Suppressor macrophage treated with lipopolysaccharide for 1 hour (primary cell): ENCODE data around the gene UBE2E1.

Experiments
- DNase-seq, 3 donors: peaks; one replicate each; pipeline ENCODE4 v3.0.0-alpha.2; 2020 to 2022

UBE2E1 gene

GRCh38 chr3:23796518-23796917, 9.2 kb upstream of the UBE2E1 start:
- no peak for DNase-seq

DNA sequence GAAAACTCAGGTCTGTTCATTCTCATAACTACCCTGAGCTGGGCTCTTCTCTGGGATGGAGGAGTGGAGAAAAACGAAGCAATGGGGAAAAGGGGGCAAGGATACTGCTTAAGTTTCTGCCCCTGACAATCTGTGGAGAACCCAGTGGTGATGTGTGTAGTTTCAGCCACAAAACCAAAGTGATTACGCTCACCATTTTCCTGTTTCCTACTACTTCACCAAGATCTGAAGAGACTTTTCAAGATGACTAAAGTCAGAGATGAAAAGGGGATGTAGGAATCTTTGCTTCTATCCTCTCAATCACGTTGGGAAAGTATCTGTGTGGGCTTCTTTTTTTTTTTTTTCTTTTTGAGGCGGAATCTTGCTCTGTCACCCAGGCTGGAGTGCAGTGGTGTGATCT, 8.3 kb upstream of the UBE2E1 start:
- DNase-seq = peak; percentile 73 to 95 (median 93)

DNA sequence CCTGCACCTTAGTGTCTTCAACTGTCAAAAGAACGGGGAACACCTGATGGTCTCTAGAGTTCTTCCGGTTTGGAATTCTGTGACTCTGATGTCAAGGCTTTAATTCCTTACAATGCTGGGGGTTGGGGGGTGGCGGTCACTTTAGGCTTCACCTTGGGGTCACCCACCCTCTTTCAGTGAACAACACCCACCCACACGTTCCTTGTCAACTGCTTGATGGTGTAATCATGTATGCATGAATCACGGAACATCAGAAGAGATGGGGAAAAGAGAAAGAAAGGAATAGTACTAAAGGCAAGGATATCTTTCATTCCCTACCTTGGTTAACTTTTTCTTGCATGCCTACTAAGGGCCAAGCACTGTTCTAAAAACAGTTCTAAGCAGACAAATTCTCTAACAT, 7.3 kb upstream of the UBE2E1 start:
- DNase-seq = peak; percentile 49 to 58 (median 51)

DNA sequence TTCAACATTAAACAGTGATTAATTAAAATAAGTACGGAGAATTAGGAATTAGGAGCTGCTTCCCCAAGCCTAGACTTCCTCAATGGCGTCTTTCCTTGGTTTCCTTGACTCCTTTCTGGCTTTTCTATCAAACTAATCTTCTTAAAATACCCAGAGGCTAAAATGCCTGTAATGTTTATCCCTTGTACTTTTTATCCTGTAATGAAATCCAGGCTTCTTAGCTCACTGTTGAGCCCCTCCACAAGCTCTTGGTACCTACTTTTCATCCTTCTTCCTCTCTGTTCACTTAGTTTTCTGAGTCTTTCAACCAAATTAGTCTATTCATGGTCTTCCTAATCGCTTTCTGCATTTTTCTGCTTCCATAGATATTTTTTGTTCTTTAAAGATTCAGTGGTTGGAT, 6.9 kb upstream of the UBE2E1 start:
- no peak for DNase-seq

DNA sequence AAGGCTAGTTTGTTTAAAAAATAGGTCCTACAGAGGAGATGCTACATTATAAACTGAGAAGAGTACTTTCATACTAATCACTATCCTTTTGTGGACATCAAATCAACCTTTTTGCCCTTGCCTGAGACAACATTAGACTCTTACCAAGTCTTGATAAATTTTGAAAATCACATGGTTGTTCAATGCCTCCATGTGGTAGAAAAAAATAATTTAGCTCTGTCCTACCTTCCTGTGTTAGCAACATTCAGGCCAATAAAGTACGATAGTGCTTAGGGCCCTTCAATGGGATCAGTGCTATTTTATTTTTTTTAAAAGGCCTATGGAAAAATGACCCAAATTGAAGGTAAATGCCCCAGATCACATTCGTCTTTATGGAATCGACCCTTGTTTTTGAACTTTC, 5.0 kb upstream of the UBE2E1 start:
- peak in 2 of 3 donors; percentile 42 to 43 for DNase-seq

- no peak for DNase-seq
Measured at GRCh38 chr3:23804441-23805209, 1.1 kb upstream of the UBE2E1 start.

DNA sequence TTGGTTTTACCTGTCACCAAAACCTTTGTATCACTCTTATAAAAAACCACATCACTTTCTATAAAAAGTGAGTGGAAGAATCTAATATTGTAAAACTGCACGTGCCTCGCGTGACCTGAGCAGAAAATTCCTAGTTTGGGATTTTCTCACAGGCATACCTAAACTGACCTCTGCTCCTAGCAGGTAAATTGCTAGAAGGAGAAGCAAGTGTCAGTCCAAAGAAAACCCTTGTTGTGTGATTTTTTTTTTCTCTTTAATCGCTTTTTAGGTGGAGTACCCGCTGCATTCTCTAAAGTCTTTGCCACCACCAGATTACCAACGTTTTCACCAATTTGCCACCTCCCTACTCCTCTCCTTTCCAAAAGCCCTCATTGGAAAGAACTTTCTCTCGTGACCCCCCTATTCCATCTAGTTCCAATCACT, 534 bp upstream of the UBE2E1 start:
- peak in 1 of 3 donors; percentile 17 for DNase-seq

DNA sequence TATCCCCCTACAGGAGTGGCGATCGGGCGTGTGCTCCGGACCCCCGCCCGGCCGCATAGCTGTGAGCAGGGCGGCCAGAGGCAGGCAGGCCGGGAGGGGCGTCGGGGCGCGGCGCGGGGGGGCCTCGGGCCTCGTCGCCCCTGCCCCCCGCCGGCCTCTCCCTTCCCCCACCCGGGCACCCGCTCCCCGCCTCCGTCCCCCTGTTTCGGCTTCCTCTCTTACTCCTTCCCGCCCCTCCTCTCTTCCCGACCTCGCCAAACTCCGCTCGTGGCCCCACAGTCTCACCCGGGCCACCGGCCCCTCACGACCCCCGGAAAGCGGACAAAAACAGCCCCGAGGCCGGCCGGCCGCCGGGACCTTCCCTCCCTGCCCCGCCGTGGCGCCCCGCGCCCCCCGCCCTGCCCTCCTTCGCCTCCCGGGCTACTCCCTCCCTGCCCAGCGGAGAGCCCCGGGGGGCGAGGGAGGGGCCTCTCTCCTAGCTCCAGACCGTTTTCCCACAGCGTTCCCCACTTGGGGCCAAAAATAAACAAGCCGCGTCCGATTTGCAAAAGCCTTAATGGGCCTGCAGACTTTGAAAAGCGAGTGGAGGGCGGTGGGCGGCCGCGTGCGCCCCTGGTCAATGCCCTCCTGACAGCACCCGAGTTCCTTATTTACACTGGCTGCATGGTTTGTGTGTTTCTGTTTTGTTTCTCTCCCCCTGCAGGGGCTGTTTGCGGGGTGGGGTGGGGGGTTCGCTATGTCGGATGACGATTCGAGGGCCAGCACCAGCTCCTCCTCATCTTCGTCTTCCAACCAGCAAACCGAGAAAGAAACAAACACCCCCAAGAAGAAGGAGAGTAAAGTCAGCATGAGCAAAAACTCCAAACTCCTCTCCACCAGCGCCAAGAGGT, 1.0 kb downstream of the UBE2E1 start:
- DNase-seq = peak; percentile 56 to 75 (median 67)

DNA sequence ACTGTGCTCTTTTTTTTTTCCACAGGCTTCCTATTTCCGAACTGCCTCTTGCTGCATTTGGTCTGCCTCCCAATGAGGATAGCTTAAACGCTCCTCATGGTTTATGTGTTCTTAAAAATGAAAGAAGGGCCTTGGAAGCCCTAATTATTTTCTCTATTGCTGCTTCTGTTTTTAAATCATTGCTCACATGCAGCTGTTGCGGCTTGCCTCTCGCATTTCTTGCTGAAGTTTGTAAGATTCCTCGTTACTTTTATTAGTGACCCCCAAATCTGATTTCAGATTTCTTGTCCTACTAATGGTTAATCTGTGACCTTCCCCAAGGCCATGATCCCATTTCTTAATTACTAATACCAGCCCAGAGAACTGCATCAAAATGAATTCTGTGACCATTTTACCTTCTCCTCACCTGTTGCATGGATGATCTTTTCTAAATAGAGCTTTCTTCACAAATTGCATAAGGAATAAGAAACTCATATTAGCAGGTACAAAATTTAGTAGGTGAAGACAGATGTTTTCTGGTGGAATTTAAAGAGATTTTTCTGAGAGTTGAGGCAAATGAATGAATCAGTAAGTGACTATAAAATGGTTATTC, 1.8 kb downstream of the UBE2E1 start:
- DNase-seq = no peak

DNA sequence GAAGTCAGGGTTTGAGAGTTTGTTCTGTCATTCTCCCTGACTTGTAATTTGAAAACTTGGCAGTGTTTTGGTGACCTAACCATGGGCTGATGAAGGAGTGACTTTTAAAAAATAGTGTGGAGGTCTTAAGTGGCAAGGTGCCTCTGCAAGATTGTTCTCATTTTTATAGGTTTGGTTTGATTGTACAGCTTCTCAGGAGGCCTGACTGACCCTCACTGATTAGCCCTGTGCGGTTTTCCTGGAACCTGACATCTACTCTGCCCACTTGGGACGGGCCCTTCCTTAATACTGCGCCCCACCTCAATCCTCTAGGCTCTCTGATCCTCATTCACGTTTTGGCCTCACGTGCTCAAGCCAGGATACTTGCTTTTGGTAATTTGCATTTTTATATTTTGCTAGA, 2.8 kb downstream of the UBE2E1 start:
- DNase-seq = no peak

GRCh38 chr3:23809294-23809693, 3.5 kb downstream of the UBE2E1 start:
- DNase-seq = peak; percentile 27 to 60 (median 54)

DNA sequence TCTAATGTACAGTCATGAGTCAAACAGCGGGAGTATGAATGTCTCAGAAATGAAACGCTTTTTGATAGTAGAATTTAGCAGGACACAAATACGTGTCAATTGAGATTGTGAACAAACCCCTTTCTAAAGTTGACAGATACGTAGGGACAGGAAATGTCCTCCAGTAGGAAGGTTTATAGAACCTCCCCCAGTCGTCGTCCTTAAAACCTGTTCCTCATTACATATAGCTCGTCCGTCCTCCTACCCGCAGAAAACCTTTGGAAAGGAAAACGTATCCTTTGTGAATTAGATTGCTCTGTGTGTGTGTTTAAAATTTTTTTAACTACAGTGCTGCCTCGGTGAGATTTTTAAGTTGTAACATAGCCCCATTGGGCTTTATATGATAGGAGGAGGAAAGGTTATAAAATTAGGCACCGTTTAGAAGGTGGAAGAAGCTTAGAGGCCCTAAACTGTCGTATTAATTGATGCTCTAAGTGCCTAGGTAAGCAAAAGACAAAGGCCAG, 4.1 kb downstream of the UBE2E1 start:
- DNase-seq = peak in 1 of 3 donors; percentile 29

DNA sequence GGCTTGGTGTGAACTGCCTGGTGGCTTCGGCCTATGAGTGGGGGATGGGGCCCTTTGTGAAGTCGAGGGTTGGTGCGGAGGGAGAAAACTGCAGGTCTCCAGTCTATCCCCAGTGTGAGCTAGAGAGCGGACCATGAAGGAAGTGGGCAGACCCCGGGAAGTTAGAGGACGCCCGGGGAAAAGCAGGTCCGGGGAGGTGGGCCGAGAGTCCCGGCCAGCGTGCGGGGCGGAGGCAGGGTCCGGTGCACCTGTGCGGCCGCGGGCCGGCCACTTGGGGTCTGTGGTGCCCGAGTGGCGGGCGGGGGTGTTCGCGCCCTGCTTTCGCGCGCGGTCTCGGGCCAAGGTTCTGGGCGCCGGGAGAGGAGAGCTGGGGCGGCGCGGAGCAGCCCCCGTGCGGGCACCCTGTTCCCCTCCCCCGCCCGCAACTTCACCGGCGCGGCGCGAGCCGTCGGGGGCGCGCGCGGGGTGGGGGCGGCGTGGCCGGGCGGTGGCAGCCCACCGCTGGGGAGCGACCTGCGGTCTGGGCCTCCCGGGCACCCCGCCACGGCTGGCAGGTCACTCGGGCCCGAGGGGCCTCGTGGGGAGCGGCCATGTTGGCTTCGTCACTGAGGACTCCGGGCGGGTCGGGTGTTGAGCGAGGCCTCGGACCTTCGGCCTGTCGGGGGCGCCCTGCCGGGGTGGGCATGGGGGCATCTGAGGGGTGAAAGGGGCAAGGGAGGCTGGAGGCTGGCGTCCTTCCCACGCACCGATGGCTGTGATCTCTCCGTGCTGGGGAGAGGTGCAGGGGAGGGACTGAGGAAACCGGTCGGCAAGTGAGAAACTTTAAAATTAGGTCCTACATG, 4.8 kb downstream of the UBE2E1 start:
- DNase-seq = peak in 2 of 3 donors; percentile 53 to 66

DNA sequence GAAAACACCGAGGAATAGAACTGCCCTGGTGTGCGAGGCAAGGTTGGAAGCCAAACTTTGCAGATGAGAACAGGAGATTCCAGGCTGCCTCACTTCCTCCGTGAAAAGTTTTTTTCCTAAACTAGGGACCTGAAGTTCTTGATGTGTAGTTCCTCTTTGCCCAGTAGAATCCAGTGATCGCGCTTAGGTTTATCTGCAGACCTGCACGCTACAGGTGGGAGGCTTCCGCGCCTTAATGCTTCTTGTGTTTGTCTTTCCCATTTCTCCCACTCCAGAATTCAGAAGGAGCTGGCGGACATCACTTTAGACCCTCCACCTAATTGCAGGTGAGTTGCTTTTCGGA, 5.4 kb downstream of the UBE2E1 start:
- peak in 2 of 3 donors; percentile 52 to 57 for DNase-seq

- DNase-seq = no peak
Measured at GRCh38 chr3:23811919-23812318, 6.2 kb downstream of the UBE2E1 start.

- no peak for DNase-seq
Measured at GRCh38 chr3:23815879-23816278, 10.1 kb downstream of the UBE2E1 start.

DNA sequence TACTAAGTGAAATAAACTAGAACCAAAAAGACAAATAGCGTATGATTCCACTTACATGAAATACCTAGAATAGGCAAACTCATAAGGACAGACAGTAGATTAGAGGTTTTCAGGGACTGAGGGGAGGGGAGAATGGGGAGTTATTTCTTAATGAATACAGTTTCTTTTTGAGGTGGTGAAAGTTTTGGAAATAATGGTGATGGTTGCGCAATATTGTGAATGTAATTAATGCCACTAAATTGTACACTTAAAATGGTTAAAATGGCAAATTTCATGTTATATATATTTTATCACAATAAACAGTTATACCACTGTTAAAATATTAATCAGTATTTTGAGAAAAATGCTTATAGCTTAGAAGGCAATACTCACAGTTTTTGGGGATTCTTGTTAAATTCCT, 11.0 kb downstream of the UBE2E1 start:
- no peak for DNase-seq

GRCh38 chr3:23817508-23818223, 11.9 kb downstream of the UBE2E1 start:
- DNase-seq = no peak

DNA sequence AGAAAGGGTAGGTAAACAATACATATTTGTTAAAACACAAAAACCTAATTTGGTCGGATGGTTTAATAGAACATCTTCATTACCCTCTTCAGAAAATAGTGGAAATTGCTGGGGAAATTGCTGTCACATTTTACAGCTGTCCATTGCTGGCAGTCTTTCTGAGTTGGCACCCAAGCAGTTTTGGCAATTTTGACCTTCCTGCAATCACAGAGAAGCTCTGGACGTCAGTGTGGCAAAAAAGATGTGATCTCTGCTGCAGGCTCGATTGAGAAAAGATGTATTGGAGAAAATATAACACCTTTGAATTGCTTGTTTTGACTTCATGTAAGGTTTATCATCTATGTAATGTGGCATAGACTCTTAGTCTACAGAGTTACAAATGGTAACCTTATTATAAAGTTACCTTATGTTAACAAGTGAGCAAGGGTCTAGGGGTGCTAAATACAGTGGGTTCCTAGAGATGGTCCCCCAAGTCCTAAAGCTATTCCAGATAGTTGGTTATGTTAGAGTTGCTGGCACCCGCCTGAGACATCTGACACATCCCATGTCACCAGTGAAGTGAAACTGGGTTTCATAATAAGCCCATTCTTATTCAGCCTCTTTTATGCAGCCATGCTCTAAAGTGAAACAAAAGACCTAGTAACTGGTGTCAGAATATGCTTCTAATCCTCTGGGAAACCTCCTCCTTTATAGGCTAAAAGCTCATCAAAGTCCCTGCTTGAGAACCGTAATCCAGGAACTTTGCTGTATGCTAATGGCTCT, 14.0 kb downstream of the UBE2E1 start:
- peak; percentile 43 to 66 (median 54) for DNase-seq

DNA sequence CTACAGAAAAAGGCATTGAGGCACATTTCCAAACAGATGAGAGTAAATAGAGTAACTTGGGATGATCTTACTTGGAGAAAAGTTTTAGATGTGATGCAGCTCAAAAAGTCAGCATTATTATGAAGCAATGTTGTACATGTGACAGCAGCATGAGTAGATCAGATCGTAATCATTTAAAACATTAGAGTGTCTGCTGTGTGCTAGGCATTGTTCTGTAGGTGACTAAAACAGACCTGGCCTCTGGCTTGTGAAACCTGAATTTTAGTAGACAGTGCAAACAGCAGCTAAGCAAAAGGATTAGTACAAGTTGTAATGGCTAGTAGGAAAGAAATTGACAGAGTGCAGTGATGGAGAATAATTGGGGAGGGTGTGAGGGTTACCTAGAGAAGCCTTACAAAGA, 15.1 kb downstream of the UBE2E1 start:
- DNase-seq = no peak

- no peak for DNase-seq
Measured at GRCh38 chr3:23821858-23822257, 16.1 kb downstream of the UBE2E1 start.
